GDM1 (cell line): ENCODE results near the gene PRR7.

Experiments
- DNase-seq: peaks from one replicate; lab custom pipeline; 2025; lab: John Stamatoyannopoulos, UW

Gene PRR7

DNA sequence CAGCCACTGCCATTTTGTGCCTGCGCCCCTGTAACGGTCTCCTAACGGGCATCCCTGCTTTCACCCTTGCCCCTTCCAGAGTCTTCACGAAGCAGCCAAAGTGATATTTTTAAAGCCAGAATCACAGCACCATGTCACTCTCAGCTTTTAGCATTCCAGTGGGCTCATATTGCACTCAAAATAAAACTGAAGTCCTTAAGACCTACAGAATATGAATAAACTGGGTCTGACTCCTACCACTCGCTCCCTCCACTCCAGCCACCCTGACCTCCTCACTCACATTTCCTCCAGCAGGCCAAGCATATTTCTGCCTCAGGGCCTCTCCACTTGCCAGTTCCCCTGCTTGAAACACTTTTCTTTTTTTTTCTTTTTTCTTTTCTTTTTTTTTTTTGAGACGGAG is 53.2 kb downstream of the PRR7 start:
- no peak for DNase-seq

DNA sequence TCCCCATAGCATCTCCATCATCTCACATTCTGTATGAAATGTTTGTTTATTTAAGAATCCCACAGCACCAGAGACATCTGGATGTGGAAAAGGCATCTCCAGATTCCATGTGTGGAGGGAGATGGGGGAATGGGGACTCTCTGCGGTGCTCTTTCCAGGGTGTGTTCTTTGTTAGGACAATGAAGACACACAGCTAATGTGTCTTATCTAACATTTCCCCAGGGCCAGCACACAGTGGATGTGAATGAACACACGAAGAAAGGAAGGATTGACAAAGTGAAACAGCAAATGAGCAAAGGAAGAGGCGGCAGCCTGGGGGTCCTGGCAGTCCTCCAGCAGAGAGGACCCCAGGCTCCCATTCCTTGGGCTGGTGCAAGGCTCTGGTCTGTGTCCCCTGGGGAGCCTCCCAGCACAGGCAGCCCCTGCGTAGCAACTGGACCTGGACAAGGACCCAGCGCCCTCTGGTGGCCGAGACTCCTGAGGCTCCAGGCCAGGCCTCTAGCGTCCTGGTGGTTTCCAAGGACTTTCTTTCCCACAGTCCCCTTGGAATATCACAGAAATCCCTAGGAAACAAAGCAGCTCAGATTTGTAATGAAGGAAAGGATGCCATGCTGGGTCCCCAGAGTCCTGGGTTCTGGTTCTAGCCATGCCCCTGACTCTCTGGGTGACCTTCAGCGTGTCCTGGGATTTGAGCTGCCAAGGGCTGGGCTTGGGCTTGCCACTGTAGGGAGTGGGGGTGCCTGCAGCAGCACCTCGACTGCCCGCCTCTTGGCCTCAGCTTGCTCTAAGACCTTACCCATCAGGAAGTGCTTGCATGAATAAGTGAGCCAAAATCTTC is 54.3 kb downstream of the PRR7 start:
- DNase-seq = peak; percentile 62

DNA sequence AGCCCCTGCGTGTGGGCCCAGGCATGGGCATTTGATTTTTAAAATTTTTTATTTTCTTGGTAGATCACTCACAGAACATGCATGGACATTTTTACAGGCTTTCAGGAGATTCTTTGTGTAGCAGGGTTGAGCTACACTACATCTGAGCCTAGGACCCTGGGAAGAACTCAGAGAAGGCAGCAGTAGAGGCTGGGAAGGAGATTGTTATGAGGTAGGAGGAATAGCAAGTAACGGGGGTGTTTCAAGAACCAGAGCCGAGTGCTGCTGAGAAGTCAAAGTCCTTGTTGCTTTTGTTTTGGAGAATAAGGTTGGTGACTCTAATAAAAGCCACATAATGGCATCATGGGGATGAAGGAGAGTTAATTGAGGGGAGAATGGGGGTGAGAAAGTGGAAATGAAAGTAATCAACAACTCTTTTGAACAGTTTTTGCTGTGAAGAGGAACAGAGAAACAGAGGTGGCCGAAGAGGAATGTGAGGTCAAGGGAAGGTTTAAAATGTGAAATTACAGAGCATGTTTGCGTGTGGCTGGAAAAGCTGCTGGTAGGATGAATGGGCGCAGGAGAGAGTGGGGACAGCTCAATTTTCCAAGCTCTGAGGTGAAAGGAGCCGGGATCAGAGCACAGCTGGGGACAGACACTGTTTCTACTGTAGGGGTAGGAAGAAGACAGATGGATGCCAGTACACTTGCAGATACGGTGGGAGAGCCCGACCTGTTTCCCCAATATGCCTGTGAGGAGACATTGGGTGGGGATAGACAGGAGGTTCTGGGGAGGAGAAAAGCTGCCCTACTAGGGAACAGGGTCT is 55.5 kb downstream of the PRR7 start:
- no peak for DNase-seq

DNA sequence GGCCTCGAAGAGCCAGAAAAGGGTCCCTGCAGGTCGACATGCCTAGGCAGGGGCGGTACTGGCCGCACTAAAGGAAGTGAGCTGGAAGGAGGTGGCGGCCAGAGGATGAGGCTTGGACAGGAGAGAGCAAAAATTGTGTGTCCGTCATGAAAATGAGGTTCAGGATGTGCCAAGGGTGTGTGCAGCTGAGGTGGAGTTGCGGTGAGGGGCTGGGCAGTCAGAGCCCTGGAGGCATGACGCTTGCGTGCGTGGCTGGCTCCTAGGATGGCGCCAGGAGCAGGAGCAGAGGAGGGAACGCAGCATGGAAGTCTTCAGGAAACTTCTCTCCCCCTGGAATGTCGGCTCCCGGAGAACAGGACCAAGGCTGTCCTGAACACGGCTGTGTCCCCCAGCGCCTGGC is 56.3 kb downstream of the PRR7 start:
- no peak for DNase-seq

DNA sequence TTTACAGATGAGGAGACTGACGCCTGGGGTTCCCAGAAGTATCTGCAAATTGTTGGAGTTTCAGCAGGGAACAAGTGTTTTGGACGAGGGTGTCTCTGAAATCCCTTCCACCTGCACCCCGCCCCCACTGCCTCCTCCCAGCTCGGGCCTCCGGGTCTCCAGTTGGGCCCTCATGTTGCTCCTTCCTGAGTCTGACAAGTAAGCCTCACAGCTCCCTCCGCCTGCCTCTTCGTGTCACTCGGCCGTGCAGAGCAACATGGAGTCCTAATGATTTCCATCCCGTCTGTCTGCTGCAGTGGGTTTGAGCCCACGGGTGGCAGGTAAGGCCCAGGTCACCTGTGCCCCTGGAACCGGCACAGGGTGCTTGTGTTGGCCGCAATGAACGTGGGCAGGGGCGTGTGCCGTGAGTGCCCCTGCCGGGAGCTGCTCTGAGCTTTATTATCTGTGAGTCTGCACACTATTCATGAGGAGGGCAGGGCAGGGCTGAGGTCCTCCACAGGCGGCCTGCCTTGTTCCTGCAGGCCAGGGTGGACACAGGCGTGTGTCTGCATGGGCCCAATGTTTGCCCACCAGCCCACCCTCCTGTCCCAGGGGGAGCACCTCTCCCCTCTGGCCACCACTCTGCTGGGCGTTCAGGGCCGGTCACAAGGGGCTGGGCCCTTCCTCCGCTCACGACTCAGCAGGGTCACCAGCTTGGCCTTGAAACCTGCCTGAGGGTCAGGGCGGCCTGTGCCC is 56.9 kb downstream of the PRR7 start:
- no peak for DNase-seq

DNA sequence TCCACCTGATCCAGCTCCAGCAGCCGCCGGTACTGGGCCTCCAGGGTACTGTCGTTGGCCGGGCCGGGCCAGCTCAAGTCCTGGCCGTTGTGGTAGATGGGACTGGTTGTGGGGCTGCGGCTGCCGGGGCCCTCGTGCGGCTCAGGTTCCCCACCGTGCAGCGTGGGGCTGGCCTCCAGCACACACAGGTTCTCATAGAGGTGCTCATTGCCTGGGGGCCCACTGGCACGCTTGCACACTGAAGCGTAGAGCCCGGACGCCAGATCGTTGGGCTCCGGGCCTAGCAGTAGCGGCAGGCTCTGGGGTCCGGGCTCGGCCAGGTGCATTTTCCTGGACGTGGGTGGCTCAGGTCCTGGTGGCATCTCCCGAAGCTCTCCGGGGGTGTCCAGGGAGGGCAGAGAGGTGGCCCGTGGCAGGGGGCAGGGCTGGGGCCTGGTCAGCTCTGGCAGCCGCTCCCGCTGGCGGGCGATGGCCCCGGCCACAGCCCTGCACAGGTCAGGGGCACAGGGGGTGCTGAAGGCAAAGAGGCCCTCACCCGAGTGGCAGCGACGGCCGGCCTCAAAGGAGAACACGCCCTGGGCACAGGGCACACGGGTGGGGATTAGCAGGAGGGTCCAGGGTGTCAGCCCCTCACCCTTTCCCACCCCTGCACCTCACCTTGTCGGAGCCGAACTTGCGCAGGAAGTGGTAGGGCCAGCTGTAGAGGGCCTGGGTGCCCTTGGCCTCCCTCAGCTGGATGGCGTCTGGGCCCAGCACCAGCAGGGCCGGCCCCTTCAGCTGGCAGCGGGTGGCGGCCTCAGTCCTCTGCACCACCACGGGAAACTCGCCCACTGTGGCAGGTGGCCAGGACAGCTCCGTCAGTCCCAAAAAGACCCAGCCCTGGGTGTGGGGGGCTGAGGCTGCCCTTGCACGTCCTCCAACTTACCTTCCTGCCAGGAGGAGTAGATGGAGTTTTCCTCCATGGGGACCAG is 57.8 kb downstream of the PRR7 start:
- DNase-seq = no peak

DNA sequence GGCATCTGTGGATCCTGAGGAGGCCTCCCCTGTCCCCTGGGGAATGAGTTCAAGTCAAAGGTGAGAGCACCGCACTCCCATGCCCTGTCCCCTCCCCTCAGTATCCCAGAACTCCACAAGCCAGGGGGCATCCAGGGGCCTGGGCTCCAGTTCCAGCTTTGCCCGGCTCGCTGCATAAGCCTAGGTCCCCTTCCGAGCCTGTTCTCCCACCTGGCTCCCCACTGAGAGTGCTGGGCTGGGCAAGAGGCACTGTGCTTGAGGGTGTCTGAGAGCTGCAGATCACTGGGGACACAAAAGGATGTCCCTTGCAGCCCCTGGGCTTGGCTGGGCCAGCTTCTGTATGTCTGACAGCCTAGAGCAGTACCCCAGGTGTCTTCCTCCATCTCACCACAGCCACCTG is 58.5 kb downstream of the PRR7 start:
- no peak for DNase-seq
